Uterus (tissue), 2 donors: Measurements from ENCODE around the gene ARHGAP4.

ENCODE experiments used
- POLR2A ChIP-seq, 2 donors: fragments of 450-650 bp; IDR thresholded peaks; one replicate each; pipeline ENCODE4 v1.6.1; 2016; ENCODE audit warnings: antibody characterized with exemption in 2 of 2, mild to moderate bottlenecking in 1 of 2, moderate library complexity in 1 of 2
- TF ChIP-seq, protein P1 (sequence below), 4 experiments: fragments of 200-600 bp in 2 of 4; fragments of 450-650 bp in 2 of 4; sonication (generic) in 2 of 4; IDR thresholded peaks; one replicate each; pipeline ENCODE4 v1.5.1; 2016 to 2019; ENCODE audit warnings: antibody characterized with exemption in 4 of 4, mild to moderate bottlenecking in 2 of 4, moderate library complexity in 1 of 4

DNA sequence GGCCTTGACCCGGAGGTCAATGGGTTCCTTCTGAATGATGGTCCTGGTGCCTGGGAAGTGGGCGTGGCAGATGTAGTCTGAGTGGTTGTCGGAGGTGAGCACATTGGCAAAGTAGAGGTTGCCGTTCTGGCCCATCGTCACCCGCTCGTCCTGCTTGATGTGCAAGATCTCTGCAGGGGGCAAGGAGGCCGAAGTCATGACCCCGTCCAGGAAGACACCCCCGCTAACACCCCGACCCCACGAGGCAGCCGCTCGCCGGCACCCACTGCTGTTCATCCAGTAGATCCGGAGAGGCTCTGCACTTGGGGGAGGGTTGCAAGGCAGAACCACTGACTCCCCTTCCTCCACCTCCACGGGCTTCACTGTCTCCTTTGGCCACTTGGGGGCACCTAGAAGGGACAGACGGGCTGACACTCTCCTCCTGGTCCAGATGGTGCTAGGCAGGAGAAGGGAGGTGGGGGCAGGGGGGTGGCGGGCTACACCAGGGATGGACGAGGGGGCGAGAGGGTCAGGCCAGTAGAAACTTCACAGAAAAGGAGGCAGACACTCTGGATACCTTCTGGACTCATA lies 55.2 kb downstream of the ARHGAP4 start:
- no peak for TF ChIP-seq POLR2A (IDR thresholded peaks at IDR 0.05)
- TF ChIP-seq, protein P1, sequence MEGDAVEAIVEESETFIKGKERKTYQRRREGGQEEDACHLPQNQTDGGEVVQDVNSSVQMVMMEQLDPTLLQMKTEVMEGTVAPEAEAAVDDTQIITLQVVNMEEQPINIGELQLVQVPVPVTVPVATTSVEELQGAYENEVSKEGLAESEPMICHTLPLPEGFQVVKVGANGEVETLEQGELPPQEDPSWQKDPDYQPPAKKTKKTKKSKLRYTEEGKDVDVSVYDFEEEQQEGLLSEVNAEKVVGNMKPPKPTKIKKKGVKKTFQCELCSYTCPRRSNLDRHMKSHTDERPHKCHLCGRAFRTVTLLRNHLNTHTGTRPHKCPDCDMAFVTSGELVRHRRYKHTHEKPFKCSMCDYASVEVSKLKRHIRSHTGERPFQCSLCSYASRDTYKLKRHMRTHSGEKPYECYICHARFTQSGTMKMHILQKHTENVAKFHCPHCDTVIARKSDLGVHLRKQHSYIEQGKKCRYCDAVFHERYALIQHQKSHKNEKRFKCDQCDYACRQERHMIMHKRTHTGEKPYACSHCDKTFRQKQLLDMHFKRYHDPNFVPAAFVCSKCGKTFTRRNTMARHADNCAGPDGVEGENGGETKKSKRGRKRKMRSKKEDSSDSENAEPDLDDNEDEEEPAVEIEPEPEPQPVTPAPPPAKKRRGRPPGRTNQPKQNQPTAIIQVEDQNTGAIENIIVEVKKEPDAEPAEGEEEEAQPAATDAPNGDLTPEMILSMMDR (IDR thresholded peaks at IDR 0.05) = no peak
